ENCODE measurements around the gene SLC51B.
"Not testable (repeated sequence)": the region's sequence is repeated elsewhere in the genome, so short reads cannot be mapped to it uniquely, and the experiment has no call there.

The SLC51B gene

DNA sequence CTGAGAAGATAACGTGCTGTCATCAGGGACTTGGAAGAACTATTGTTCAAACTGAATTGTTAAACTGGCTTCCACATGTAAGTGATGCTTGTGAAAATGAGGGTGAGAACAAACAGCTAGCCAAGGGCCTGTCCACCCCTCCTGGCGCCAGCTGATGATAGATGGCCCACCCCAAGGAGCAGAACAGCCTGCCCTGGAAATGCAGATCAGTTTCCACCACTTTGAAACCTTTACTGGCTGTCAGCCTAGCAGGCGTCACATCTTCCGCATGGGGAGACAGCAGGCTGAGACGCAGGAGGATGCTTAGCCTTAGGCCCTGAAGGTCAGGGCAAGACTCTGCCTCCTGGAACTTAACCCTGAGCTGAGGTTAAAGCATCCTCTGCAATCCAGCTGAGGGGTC is 6.4 kb upstream of the SLC51B start:
- Histone ChIP-seq H3K4me3 (ENCODE audit: low read depth in 1 of 2, low read length in 2 of 2) (no peak overlapping the region), H3K27me3 (ENCODE audit: control insufficient read depth in 1 of 2, insufficient read depth in 2 of 2, low read length in 2 of 2) (no peaks in the 10 kb centered on the region), H3K9me3 (ENCODE audit: control insufficient read depth in 1 of 2, low read length in 2 of 2) (no peaks in the 10 kb centered on the region), H3K4me1 (ENCODE audit: control insufficient read depth in 1 of 2, insufficient read depth in 2 of 2, low read length in 2 of 2) (peaks cover 38 to 43% of the 10 kb centered on the region in 2 donors), H3K36me3 (ENCODE audit: control insufficient read depth in 1 of 2, insufficient read depth in 2 of 2, low read length in 2 of 2) (no peaks in the 10 kb centered on the region), H3K27ac (ENCODE audit: low read depth, low read length) (no peak overlapping the region), H3K9ac (ENCODE audit: low read depth in 1 of 2, low read length in 2 of 2) (no peak overlapping the region)

DNA sequence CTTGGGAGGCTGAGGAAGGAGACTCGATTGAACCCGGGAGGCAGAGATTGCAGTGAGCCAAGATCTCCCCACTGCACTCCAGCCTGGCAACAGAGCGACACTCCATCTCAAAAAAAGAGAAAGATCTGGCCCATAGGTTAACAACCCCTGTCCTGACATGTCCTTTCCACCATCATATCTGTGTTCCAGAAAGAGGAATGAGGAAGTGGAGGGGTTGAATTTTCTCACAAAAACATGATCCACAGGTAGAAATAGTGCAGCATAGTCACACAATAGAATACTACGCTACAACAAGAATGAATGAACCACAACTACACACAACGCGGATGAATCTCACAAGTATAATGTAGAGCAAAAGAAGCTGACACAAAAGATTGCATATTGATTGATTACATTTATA is 4.7 kb upstream of the SLC51B start:
- Histone ChIP-seq H3K27me3 (ENCODE audit: control insufficient read depth in 1 of 2, insufficient read depth in 2 of 2, low read length in 2 of 2) (no peaks in the 10 kb centered on the region), H3K4me1 (ENCODE audit: control insufficient read depth in 1 of 2, insufficient read depth in 2 of 2, low read length in 2 of 2) (peaks cover 47 to 52% of the 10 kb centered on the region in 2 donors), H3K36me3 (ENCODE audit: control insufficient read depth in 1 of 2, insufficient read depth in 2 of 2, low read length in 2 of 2) (no peaks in the 10 kb centered on the region), H3K9ac (ENCODE audit: low read depth in 1 of 2, low read length in 2 of 2) (no peak overlapping the region), H3K27ac (ENCODE audit: low read depth, low read length) (no peak overlapping the region), H3K4me3 (ENCODE audit: low read depth in 1 of 2, low read length in 2 of 2) (no peak overlapping the region), H3K9me3 (ENCODE audit: control insufficient read depth in 1 of 2, low read length in 2 of 2) (no peaks in the 10 kb centered on the region)

DNA sequence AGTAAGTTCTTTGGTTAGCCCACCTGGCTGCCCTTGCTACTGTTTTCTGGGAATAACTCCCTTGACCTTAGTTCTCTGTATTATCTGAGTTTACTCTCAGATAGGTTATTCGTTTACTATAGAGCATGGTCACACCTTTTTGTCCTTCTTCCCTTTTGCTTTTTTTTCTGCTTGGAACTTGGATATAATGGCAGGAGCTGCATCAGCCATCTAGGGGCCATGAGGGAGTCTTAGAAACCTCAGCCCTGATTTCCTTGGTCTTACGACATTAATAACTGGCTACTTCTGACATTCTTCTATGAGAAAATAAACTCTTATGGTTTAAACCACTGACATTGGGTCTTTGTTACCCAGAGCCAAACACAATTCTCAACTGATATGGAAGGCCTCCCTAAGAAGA is 3.4 kb upstream of the SLC51B start:
- Histone ChIP-seq H3K4me3 (ENCODE audit: low read depth in 1 of 2, low read length in 2 of 2) (no peak overlapping the region), H3K9ac (ENCODE audit: low read depth in 1 of 2, low read length in 2 of 2) (no peak overlapping the region), H3K27ac (ENCODE audit: low read depth, low read length) (no peak overlapping the region), H3K36me3 (ENCODE audit: control insufficient read depth in 1 of 2, insufficient read depth in 2 of 2, low read length in 2 of 2) (no peaks in the 10 kb centered on the region), H3K9me3 (ENCODE audit: control insufficient read depth in 1 of 2, low read length in 2 of 2) (no peaks in the 10 kb centered on the region), H3K27me3 (ENCODE audit: control insufficient read depth in 1 of 2, insufficient read depth in 2 of 2, low read length in 2 of 2) (no peaks in the 10 kb centered on the region), H3K4me1 (ENCODE audit: control insufficient read depth in 1 of 2, insufficient read depth in 2 of 2, low read length in 2 of 2) (peaks cover 46 to 53% of the 10 kb centered on the region in 2 donors)

DNA sequence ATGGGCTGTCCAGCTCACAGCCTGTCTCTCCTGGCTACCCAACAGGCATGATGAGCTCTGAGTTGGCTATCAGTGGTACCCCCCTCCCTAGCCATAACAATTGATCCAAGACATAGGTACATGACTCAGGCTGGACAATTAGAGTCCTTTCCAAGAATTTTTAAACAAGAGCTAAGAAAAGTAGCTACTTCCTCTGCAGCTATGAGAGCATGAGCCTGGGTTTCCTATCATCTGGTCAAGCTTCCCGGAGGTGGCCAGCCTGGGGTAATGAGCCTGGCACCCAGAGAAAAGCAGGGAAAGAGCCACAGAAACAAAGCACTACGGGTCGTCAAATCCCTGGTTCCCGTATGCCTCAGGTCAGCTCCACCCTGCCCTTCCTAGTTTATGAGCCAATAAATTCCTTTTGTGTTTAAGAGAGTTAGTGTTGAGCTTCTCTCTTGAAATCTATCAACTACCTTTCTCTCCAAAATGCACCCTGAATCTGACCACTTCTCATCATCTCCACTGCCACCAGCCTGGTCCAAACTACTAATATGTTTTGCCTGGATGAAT is 2.3 kb upstream of the SLC51B start:
- peak overlapping the region; percentile 5 for H3K27ac ChIP-seq (ENCODE audit: low read depth, low read length)
- no peak overlapping the region for H3K4me3 ChIP-seq (ENCODE audit: low read depth in 1 of 2, low read length in 2 of 2)
- peaks cover 42 to 51% of the 10 kb centered on the region in 2 donors for H3K4me1 ChIP-seq (ENCODE audit: control insufficient read depth in 1 of 2, insufficient read depth in 2 of 2, low read length in 2 of 2)
- no peak overlapping the region for H3K9ac ChIP-seq (ENCODE audit: low read depth in 1 of 2, low read length in 2 of 2)
- H3K9me3 ChIP-seq (ENCODE audit: control insufficient read depth in 1 of 2, low read length in 2 of 2), result no peaks in the 10 kb centered on the region
- no peaks in the 10 kb centered on the region for H3K27me3 ChIP-seq (ENCODE audit: control insufficient read depth in 1 of 2, insufficient read depth in 2 of 2, low read length in 2 of 2)
- H3K36me3 ChIP-seq (ENCODE audit: control insufficient read depth in 1 of 2, insufficient read depth in 2 of 2, low read length in 2 of 2), result no peaks in the 10 kb centered on the region

DNA sequence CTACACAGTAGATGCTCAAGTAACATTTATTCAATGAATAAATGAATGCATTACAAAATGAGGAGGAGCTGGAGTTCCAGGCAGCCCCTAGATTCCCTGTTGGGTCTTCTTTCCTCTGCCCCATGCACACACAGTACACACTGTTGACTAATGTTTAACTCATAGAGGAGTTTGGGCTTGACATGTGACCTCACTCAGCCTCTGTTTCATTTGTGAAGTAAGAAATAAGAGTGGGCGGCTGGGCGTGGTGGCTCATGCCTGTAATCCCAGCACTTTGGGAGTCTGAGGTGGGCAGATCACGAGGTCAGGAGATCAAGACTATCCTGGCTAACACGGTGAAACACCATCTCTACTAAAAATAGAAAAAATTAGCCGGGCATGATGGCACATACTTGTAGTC is 969 bp upstream of the SLC51B start:
- H3K27me3 ChIP-seq (ENCODE audit: control insufficient read depth in 1 of 2, insufficient read depth in 2 of 2, low read length in 2 of 2); H3K9ac ChIP-seq (ENCODE audit: low read depth in 1 of 2, low read length in 2 of 2); H3K9me3 ChIP-seq (ENCODE audit: control insufficient read depth in 1 of 2, low read length in 2 of 2); H3K36me3 ChIP-seq (ENCODE audit: control insufficient read depth in 1 of 2, insufficient read depth in 2 of 2, low read length in 2 of 2); H3K27ac ChIP-seq (ENCODE audit: low read depth, low read length): not testable (repeated sequence)
- peak overlapping the region in 1 of 2 donors; percentile 46 for H3K4me3 ChIP-seq (ENCODE audit: low read depth in 1 of 2, low read length in 2 of 2)
- H3K4me1 ChIP-seq (ENCODE audit: control insufficient read depth in 1 of 2, insufficient read depth in 2 of 2, low read length in 2 of 2), result peaks cover 43 to 47% of the 10 kb centered on the region in 2 donors

DNA sequence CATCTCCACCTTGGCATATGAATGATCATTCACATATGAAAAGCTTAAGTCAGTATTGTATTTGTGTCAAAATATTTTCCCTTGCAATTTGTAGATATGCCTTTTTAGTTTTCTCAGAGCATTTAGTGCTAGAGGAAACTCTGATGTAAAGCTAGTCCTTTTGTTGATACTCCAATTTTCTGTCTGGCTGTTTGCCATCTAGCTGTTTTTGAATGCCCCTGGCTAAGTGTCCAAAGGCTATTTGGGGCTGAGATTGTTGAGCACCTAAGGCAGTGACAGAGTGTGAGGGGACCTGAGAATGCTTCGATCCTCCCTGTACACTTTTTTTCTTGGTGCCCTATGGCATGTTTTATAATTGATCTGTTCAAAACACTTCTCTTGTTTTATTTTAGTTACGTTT is 3.1 kb downstream of the SLC51B start:
- Histone ChIP-seq H3K9me3 (ENCODE audit: control insufficient read depth in 1 of 2, low read length in 2 of 2) (no peaks in the 10 kb centered on the region), H3K9ac (ENCODE audit: low read depth in 1 of 2, low read length in 2 of 2) (no peak overlapping the region), H3K4me3 (ENCODE audit: low read depth in 1 of 2, low read length in 2 of 2) (no peak overlapping the region), H3K4me1 (ENCODE audit: control insufficient read depth in 1 of 2, insufficient read depth in 2 of 2, low read length in 2 of 2) (peaks cover 34 to 36% of the 10 kb centered on the region in 2 donors), H3K27me3 (ENCODE audit: control insufficient read depth in 1 of 2, insufficient read depth in 2 of 2, low read length in 2 of 2) (no peaks in the 10 kb centered on the region), H3K27ac (ENCODE audit: low read depth, low read length) (no peak overlapping the region), H3K36me3 (ENCODE audit: control insufficient read depth in 1 of 2, insufficient read depth in 2 of 2, low read length in 2 of 2) (peaks cover 3 to 4% of the 10 kb centered on the region in 2 donors)

DNA sequence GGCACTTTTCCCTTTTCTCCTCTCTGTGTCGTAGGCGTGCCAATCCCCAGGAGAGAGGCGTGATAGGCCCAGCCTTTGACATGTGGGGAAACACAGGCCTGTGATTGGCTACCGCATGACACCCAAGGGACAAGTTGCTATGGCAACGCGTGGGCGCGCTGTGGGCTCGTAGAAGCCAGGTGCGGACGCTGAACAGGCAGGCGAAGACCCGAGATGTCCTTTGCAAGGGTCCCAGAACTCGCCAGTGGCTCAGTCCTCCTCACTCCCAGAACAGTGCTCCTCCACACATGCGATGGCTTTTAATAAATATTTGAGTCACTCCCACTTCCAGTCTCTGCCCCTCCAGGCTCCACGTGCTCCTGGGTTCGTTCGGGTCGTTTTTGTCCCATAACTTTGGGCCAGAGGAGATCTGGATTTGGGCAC is 4.2 kb downstream of the SLC51B start:
- H3K4me3 ChIP-seq (ENCODE audit: low read depth in 1 of 2, low read length in 2 of 2), result peak overlapping the region; percentile 50 to 70
- no peak overlapping the region for H3K27ac ChIP-seq (ENCODE audit: low read depth, low read length)
- H3K27me3 ChIP-seq (ENCODE audit: control insufficient read depth in 1 of 2, insufficient read depth in 2 of 2, low read length in 2 of 2), result no peaks in the 10 kb centered on the region
- no peak overlapping the region for H3K9ac ChIP-seq (ENCODE audit: low read depth in 1 of 2, low read length in 2 of 2)
- no peaks in the 10 kb centered on the region for H3K9me3 ChIP-seq (ENCODE audit: control insufficient read depth in 1 of 2, low read length in 2 of 2)
- H3K36me3 ChIP-seq (ENCODE audit: control insufficient read depth in 1 of 2, insufficient read depth in 2 of 2, low read length in 2 of 2), result peaks cover 3 to 9% of the 10 kb centered on the region in 2 donors
- peaks cover 25 to 27% of the 10 kb centered on the region in 2 donors for H3K4me1 ChIP-seq (ENCODE audit: control insufficient read depth in 1 of 2, insufficient read depth in 2 of 2, low read length in 2 of 2)

DNA sequence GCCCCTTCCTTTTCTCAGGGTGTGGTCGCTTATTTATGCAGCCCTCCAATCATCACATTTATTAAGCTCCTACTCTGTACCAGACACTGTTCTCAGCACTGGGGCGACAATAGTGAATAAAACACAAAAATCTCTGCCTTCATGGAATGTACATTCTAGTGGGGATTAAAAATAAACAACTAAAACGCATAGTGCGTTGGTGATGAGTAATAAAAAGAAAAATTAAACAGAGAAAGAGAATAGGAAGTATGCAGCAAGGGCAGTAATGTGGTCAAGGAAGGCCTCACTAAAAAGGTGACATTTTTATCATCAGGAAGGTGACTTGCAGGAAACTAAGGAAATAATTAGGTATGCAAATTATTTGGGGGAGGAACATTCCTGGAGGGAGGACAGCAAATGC is 5.1 kb downstream of the SLC51B start:
- Histone ChIP-seq H3K9me3 (ENCODE audit: control insufficient read depth in 1 of 2, low read length in 2 of 2) (no peaks in the 10 kb centered on the region), H3K4me1 (ENCODE audit: control insufficient read depth in 1 of 2, insufficient read depth in 2 of 2, low read length in 2 of 2) (peaks cover 28 to 30% of the 10 kb centered on the region in 2 donors), H3K9ac (ENCODE audit: low read depth in 1 of 2, low read length in 2 of 2) (no peak overlapping the region), H3K27me3 (ENCODE audit: control insufficient read depth in 1 of 2, insufficient read depth in 2 of 2, low read length in 2 of 2) (no peaks in the 10 kb centered on the region), H3K36me3 (ENCODE audit: control insufficient read depth in 1 of 2, insufficient read depth in 2 of 2, low read length in 2 of 2) (peaks cover 3 to 9% of the 10 kb centered on the region in 2 donors), H3K27ac (ENCODE audit: low read depth, low read length) (no peak overlapping the region), H3K4me3 (ENCODE audit: low read depth in 1 of 2, low read length in 2 of 2) (no peak overlapping the region)

DNA sequence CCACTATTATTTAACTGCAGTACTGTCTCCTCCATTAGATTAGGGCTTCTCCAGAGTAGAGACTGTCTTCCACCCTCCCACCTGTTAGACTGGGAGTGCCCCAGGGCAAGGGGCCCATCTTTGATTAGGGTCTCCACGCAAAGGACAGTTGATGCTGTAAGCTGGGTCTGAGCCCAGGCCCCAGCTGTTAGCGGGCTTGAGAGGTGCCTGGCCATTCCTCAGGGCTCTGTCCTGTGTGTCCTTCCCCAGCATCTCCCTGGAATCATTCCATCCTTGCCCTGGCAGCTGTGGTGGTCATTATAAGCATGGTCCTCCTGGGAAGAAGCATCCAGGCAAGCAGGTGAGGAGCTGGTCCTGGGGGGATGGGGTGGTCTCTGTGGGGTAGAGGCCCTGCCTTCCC is 6.1 kb downstream of the SLC51B start:
- Histone ChIP-seq H3K27ac (ENCODE audit: low read depth, low read length) (no peak overlapping the region), H3K27me3 (ENCODE audit: control insufficient read depth in 1 of 2, insufficient read depth in 2 of 2, low read length in 2 of 2) (no peaks in the 10 kb centered on the region), H3K9ac (ENCODE audit: low read depth in 1 of 2, low read length in 2 of 2) (no peak overlapping the region), H3K4me1 (ENCODE audit: control insufficient read depth in 1 of 2, insufficient read depth in 2 of 2, low read length in 2 of 2) (peaks cover 29 to 34% of the 10 kb centered on the region in 2 donors), H3K4me3 (ENCODE audit: low read depth in 1 of 2, low read length in 2 of 2) (no peak overlapping the region), H3K36me3 (ENCODE audit: control insufficient read depth in 1 of 2, insufficient read depth in 2 of 2, low read length in 2 of 2) (peaks cover 3 to 9% of the 10 kb centered on the region in 2 donors), H3K9me3 (ENCODE audit: control insufficient read depth in 1 of 2, low read length in 2 of 2) (no peaks in the 10 kb centered on the region)

DNA sequence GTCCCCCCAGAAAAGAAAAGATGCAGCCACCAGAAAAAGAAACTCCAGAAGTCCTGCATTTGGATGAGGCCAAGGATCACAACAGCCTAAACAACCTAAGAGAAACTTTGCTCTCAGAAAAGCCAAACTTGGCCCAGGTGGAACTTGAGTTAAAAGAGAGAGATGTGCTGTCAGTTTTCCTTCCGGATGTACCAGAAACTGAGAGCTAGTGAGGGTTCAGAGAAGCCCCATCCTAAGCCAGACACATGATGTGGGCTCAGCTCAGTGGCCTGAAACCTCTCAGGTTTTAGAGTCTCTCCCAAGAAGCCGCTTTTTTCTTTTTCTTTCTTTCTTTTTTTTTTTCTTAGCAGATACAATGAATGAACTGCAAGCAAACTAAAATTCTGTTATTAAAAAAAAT is 7.8 kb downstream of the SLC51B start:
- Histone ChIP-seq H3K4me3 (ENCODE audit: low read depth in 1 of 2, low read length in 2 of 2) (no peak overlapping the region), H3K27ac (ENCODE audit: low read depth, low read length) (no peak overlapping the region), H3K4me1 (ENCODE audit: control insufficient read depth in 1 of 2, insufficient read depth in 2 of 2, low read length in 2 of 2) (peaks cover 43 to 48% of the 10 kb centered on the region in 2 donors), H3K9ac (ENCODE audit: low read depth in 1 of 2, low read length in 2 of 2) (no peak overlapping the region), H3K27me3 (ENCODE audit: control insufficient read depth in 1 of 2, insufficient read depth in 2 of 2, low read length in 2 of 2) (no peaks in the 10 kb centered on the region), H3K9me3 (ENCODE audit: control insufficient read depth in 1 of 2, low read length in 2 of 2) (no peaks in the 10 kb centered on the region), H3K36me3 (ENCODE audit: control insufficient read depth in 1 of 2, insufficient read depth in 2 of 2, low read length in 2 of 2) (peaks cover 3 to 9% of the 10 kb centered on the region in 2 donors)
